Frontal cortex (tissue), 4 donors: ENCODE results near the gene HYAL3. TPM values are rescaled to one million over a fixed set of nuclear protein-coding genes. Genes with fewer than 3 reads are reported as not detected.
"Not testable (repeated sequence)": the region's sequence is repeated elsewhere in the genome, so short reads cannot be mapped to it uniquely, and the experiment has no call there.

Source experiments
- DNase-seq, 2 donors: peaks; one replicate each; pipeline ENCODE4 v3.0.0; 2012; ENCODE audit warnings: low spot score in 2 of 2
- FAIRE-seq: peaks from 2 replicates; lab custom pipeline; 2012; peaks lifted over from hg19 to GRCh38; lab: Jason Lieb, UNC
- total RNA-seq: library from RNA; depleted of rRNA; stranded (reverse); fragments of >200 nt; gene quantifications from one replicate; pipeline ENCODE4 v1.2.3, GENCODE V29; 2014
- donor health status: control.
- donor health status: control.
- donor health status: control.

The HYAL3 gene
- total RNA-seq, 1 donor from 2014 or later = 3.7 TPM

DNA sequence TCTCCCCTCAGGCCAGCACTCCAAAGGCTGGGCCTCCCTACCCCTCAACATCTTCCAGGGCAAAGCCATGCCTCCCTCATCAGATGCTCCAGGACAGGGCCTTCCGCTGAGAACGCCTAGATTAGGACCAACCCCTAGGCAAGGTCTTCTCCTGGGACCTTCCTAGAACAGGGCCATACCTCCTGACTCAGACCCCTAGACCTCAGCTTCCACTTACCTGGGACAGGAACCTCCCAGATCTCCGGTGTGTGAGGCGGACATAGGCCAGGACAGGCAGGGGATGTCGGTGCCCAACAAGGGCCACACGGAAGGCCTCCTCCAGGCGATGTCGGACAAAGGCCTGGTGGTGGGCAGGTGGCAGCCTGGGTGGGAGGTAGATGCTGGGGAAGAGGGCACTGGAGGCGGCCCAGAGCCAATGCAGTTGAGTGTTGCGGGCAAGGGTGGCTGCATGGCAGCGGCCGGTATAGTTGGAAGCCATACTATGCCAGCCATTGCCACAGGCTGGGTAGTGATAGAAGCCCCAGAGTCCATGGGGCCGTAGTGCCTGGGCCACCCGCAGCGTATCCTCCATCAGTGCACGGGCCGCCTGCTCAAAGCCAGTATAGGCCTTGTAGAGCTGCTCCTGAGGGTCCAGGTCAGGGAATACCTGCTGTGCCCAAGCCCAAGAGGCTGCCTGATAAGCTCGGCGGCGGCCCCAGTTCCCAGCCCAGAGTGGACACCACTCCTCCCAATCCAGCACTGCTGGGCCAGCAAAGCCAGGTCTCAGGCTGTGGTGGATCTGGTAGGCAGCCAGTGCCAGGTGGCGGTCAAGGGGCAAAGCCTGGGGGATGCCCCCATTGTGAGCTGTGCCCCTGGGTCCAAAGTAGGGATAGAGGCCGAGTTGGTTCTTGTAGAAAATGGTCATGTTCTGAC lies 4.5 kb downstream of the HYAL3 start:
- FAIRE-seq = no peak
- DNase-seq = no peak

DNA sequence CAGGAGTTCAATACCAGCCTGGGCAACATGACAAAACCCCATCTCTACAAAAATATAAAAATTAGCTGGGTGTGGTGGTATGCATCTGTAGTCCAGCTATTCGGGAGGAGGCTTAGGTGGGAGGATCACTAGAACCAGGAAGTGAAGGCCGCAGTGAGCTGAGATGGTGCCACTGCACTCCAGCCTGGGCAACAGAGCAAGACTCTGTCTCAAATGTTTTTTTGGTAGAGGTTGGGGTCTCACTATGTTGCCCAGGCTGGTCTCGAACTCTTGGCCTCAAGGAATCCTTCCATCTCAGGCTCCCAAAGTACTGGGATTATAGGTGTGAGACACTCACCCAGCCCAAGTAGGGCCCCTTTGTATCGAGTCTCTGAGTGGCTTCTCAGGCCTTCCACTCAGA lies 5.1 kb downstream of the HYAL3 start:
- no peak for DNase-seq
- no peak for FAIRE-seq

DNA sequence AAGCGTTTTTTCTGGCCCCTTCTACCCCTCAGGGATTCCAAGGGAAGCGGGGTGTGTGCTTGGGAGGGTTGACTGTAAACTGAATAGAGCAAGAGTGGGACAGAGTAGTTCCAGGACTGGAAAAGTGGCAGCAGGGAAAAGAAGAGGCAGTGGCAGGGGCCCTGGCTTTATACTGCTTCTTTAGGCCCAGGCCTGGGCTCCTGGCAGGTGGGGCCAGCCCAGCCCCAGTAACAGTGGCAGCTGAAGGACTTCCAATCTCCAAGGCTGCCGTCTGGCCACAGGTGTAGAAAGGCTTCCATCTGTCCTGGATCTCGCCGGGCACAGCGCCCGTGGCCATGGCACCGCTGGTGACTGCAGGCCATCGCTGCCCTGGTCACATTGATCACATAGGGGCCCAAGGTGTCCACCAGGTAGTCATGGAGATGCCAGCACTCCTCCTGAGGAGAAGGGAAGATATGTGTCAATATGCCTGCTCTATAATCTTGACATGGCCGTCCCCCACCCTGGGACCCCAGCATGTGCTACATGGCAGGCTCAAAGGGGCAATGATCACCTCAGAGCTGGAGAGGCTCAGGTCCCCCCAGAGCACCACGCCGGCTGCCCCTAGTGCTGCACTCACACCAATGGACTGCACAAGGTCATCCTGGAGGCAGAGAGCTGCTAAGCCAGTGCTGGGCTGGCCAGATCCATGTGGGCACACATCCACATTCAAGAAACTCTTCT lies 6.0 kb downstream of the HYAL3 start:
- no peak for DNase-seq
- no peak for FAIRE-seq

DNA sequence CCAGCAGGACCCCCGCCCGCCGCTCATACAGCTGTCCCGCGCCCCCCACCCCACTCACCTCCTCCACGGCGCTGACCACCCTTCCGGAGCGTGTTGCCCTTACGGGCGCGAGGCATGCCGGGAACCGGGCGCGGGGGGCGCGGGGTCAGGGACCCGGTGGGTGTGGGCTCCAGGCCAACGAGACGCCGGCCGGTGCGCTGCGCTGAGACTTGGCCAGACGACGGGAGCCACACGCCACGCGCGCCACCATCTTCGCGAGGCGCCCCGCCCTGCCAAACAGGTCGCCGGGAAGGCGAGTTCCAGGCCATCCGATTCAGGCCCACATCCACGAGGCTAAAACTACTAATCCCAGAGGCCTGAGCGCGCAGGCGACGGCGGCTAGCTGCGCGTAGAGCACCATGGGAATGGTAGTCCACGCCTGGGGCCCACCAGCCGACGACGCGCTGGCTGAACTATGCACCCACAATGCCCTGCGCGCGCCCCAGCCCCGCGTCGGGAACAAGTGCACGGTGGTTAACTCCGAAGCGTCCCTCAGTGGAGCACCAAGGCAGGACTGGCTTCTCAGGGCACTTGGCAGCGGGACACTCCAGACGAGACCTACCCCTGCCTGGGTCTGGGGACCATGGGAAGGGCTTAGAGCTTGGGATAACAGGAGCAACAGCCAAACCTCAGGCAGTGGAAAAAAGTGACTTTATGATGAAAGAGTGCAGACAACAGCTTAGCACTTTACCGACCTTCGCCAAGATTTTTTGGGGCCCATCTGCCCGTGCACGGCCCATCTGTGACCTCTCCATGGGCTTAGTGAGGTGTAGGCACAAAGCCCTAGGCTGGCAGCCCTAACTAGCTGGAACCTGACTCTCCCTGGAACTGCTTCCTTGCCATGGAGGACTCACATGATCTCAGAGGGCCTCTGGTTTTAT lies 6.8 kb downstream of the HYAL3 start, which contains the start of gene IFRD2:
Gene IFRD2 (minus strand): TSS at position 271 of the 920 bp plus-strand sequence. CDS start 155 bp downstream, at position 116.
- FAIRE-seq (peak; percentile 43), DNase-seq (peak; percentile 96 to 97)

DNA sequence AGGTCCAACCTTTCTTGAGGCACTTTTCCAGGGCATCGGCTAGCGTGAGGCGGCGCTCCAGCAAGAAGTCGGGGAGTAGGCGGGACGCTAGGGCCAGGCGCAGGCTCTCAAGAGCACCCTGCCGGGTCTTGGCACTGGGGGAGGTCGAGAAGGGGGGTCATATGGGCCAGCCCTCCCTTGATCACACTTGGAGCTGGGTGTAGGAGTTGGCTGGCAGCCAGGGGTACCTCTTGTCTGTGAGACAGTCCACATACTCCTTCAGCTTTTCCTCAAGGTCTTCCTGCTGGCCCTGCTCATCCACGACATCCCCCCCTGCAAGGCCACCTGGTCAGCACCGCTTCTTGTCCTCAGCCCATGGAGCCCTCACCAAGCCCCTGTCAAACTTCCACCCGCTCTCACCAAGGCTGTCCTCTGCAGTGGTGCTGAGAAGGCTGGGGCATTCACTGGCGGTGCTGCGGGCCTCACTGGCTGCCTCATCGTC lies 9.0 kb downstream of the HYAL3 start:
- DNase-seq (no peak), FAIRE-seq (no peak)

DNA sequence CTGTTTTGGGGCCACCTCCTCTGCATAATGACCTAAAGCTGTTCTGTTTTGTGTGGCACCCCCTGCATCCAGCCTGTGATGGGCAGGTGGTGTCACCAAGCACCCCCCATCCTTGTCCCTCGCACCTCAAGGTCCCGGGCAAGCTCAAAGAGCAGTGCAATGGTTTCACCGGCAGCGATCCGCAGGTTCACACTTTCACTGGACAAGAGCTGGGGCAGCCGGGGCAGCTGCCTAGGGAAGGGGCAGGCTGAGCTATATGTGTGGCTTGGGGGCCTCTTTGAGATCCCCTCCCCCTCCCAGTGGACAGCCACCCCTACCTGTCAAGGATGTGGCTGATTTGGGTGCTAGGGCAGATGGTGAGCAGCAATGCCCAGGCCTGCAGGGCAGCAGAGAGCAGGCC lies 10.1 kb downstream of the HYAL3 start:
- FAIRE-seq (no peak), DNase-seq (no peak)

DNA sequence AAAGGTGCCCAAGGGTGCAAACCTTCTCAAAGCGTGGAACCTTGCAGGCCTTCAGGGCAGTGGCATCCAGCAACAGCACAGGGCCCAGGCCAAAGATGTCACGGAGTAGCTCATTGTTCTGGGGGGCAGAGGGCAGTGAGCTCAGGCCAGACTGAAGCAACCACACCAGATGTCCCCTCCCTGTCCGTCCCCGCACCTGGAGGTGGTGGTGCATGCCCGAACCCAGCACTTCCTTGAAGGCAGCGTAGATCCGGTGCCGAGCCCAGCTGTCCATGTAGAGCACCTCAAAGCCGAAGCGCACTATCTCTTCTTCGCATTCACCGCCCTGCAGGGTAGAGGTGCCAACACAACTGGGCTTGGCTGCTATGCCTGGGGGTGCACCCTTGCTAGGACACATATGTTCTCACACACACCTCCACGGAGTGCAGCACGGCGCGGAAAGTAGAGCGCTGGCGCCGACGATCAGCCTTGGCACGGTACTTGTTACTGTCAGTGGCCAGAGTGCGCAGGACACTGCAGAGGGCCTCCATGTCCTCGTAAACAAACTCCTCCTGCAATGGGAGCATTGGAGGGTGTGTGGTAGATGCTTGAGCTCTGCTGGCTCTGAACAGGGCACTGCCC lies 10.7 kb downstream of the HYAL3 start:
- DNase-seq (no peak), FAIRE-seq (no peak)

DNA sequence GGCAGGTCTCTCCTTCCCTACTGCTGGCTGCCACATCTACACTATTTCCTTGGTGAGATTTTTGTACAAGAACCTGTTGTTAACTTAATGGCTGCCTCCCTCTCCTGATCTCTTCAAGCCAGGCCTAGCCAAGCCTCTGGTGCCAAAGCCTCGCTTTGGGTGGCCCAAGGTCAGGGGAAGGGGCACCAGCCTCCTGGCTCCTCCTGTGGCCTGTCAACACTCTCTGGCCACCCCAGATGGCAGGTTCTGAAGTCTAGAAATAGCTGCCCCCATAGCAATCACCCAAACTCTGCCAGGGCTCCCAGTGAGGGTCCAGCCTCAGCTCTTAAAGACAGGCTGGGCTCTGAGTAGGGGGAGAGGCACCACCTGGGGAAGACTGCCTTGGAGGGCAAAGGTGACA lies 11.9 kb downstream of the HYAL3 start:
- DNase-seq (no peak), FAIRE-seq (no peak)

DNA sequence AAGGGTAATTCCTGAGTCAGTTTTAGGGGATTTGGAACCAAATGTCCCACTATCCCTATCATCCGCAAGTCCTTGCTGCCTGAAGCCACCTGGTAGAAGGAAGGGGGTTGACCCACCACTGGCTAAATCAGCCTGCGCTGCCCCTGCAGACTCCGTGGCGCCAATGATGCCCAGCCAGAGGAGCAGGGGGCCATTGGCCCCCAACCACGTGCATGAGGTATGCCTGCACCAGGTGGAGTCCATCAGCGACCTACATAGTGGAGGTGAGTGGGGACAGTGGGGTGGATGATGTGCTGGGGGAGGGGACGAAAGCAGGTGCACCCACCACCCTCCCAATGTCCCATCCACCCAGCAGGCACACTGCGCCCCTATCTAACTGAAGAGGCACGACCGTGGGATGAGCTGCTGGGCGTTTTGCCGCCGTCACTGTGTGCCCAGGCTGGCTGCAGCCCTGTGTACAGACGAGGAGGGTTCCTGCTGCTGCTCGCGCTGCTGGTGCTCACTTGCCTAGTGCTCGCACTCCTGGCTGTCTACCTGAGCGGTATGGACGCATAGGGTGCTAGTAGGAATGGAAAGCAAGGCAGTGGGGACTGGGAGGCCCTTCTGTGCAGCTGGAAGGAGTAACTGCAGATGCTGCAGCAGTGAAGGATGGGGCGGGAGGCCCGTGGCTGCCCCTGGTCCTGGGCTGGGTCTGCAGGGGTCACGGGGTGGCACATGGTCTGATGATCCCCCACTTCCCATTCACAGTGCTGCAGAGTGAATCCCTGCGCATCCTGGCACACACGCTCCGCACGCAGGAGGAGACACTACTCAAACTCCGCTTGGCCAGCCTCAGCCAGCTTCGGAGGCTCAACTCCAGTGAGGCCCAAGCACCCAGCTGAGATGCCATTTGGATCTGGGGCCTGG lies 12.6 kb downstream of the HYAL3 start:
- no peak for FAIRE-seq
- no peak for DNase-seq

DNA sequence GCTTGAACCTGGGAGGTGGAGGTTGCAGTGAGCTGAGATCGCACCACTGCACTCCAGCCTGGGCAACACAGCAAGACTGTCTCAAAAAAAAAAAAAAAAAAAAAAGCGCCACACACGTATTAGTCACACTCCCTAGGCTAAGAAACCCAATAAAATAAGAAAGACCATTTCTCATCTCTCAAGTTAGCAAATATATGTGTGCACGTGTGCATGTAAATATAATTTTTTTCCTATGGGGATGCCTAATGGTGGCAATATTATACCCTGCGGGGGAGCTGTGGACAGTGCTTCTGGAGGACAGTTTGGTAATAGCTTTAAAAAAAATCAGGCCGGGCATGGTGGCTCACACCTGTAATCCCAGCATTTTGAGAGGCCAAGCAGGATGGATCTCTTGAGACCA lies 15.1 kb downstream of the HYAL3 start:
- not testable (repeated sequence) for DNase-seq, FAIRE-seq

DNA sequence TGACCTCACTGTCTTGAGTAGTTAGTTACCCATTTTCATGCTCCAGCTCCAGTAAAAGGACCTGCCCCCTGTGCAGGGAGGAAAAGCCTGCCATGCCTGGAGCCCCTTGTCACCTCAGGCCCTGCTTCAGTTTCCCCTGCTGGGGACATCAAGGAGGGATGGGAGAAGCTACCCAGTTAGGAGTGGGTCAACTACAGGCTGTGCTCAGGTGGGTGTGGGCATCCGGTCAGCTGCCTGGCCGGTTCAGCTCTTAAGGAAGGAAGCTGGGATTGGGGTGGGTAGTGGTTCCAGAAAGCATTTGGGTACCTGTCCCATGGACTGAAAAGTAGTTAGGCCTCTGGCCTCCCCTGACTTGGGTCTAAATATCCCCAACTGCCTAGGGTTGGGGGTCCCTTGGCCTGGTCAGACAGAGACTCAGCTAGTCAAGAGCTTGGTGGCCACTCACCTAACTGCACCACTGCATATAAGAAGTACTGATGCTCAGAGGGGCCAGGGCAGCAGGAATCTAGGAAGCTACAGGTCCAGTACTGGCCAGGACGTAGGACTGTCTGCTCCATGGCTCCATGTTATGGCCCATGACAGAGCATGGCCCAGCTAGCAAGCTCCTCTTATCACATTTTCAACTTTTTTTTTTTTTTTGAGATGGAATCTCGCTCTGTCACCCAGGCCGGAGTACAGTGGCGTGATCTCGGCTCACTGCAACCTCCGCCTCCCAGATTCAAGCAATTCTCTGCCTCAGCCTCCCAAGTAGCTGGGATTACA lies 19.8 kb downstream of the HYAL3 start:
- DNase-seq = no peak
- FAIRE-seq = no peak

DNA sequence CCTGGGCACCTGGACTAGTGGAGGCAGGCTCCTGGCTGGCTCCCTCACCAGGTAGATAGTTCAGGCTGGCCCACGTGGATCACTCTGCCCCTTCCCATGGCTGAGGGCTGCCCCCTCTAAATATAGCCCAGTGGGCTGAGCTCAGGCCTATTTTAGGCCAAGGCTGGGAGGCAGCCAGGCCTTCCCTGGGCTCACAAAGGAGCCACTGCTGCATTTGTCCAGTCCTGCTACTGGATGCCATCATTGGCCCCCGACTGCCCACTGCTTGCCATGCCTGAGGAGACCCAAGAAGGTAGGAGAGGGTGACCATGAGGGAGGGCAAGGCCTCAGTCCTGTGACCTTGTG lies 20.4 kb downstream of the HYAL3 start, which contains the start of gene LSMEM2:
Gene LSMEM2 (plus strand): TSS at position 208 of the 345 bp plus-strand sequence. CDS start 27 bp downstream, at position 235.
- no peak for FAIRE-seq
- peak in 1 of 2 donors; percentile 47 for DNase-seq

DNA sequence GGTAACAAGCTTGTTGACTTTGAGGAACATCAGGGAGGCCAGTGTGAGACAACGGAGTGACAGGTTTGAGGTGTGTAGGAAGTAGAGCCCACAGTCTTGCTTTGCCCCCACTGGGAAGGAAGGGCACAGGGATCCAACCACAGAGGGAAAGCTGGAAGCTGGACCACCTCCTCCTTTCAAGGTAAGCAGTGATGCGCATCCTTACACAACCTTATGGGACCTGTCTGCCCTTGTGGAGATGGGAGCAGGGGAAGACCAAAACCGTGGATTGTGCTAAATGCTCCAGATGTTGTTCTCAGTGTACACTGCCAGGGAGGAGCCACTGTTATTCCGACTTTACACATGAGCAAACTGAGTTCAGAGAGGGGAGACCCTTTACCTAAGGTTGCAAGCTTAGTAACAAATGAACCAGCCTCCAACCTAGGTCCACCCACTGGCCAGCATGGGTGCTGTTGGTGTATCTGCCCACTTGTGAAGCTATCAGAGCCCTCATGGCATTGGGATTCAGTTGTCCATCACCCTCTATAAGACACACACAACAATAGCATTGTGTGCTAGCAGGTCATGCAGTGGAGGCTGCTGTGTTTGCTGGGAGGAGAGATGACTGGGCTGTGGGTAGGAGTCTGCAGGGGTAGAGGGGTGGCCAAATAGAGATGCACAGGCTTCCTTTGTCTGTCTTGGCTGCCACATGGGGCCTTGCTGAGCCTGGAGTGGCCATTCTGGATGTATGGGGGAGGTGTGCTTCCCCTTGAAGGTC lies 20.9 kb downstream of the HYAL3 start:
- FAIRE-seq (no peak), DNase-seq (peak in 1 of 2 donors; percentile 57)

DNA sequence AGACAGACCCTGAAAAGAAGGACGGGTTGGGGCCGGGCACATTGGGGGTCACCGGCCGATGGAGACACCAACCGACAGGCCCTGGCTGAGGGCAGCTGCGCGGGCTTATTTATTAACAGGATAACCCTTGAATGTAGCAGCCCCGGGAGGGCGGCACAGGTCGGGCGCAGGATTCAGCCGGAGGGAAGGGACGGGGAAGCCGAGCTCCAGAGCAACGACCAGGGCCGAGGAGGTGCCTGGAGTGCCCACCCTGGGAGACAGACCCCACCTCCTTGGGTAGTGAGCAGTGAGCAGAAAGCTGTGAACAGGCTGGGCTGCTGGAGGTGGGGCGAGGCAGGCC lies 22.5 kb downstream of the HYAL3 start:
- no peak for DNase-seq
- FAIRE-seq = no peak

DNA sequence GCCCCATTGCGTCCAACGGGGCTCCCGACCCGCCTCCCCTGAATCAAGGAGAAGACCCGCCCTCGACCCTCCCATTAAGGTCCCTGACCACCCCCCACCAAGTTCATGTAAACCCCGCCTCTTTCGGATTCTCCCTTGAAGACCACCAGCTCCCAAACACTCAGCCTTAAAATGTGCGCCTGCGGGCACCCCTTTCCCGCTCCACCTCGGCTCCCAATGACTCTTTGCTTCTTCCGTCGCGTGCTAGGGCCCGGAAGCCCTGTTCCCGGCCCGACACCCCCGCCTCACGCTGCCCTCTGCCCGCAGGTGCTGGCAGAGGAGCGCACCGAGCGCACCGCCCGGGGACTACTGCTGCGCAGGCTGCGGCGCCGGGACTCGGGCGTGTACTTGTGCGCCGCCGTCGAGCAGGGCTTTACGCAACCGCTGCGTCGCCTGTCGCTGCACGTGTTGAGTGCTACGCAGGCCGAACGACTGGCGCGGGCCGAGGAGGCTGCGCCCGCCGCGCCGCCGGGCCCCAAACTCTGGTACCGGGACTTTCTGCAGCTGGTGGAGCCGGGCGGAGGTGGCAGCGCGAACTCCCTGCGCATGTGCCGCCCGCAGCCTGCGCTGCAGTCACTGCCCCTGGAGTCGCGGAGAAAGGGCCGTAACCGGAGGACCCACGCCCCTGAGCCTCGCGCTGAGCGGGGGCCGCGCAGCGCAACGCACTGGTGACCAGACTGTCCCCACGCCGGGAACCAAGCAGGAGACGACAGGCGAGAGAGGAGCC lies 23.0 kb downstream of the HYAL3 start:
- peak in 1 of 2 donors; percentile 34 for DNase-seq
- no peak for FAIRE-seq
